Measurements from ENCODE around the gene TDRD9. TPM values are rescaled to one million over a fixed set of nuclear protein-coding genes. Genes with fewer than 3 reads are reported as not detected.

Gene TDRD9
- total RNA-seq, 1 experiment from 2014 or later: 4.1 TPM

- no peak overlapping the region for H3K27ac ChIP-seq
- no peaks in the 10 kb centered on the region for H3K9me3 ChIP-seq (replicated peaks)
- no peak for DNase-seq (ENCODE audit: low read depth in 1 of 2, low spot score in 2 of 2)
- H3K27me3 ChIP-seq (replicated peaks): peaks cover 9% of the 10 kb centered on the region
- no peaks in the 10 kb centered on the region for H3K36me3 ChIP-seq
- H3K4me1 ChIP-seq (replicated peaks): 0 out of 2 replicates have a peak, but pooled peaks cover 3% of the 10 kb centered on the region
- no peak overlapping the region for H3K4me3 ChIP-seq
Observed at GRCh38 chr14:104080376-104081260, 152.4 kb downstream of the TDRD9 start.

- no peak overlapping the region for H3K4me3 ChIP-seq
- H3K9me3 ChIP-seq (replicated peaks): no peaks in the 10 kb centered on the region
- no peaks in the 10 kb centered on the region for H3K36me3 ChIP-seq
- no peak overlapping the region for H3K27ac ChIP-seq
- peaks cover 9% of the 10 kb centered on the region for H3K27me3 ChIP-seq (replicated peaks)
- H3K4me1 ChIP-seq (replicated peaks): 0 out of 2 replicates have a peak, but pooled peaks cover 3% of the 10 kb centered on the region
- no peak for DNase-seq (ENCODE audit: low read depth in 1 of 2, low spot score in 2 of 2)
Observed at GRCh38 chr14:104081261-104081835, 153.1 kb downstream of the TDRD9 start.

DNA sequence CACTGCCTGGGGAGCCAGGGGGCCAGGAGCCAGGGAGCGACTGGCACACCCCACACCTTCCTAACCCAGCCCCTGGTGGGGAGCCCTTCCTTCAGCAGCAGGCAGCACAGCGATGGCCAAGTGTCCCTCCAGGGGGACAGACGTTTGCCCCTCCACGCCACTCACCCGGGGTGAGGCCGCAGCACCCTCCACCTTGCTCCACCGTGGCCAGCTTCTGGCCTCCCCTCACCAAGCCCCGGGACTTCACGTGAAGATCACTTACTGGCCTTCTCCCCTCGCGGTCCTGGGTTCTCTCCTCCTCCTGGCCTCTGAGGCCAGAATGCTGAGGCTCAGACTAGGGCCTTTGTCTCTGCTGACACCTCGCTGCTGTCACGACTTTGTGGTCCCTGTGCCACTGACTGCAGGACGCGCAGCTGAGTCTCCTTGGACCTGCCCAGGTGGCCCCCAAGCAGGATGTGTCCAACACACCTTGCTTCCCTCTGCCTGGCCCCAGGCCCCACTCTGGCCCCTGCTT is 153.8 kb downstream of the TDRD9 start:
- peaks cover 9% of the 10 kb centered on the region for H3K27me3 ChIP-seq (replicated peaks)
- DNase-seq (ENCODE audit: low read depth in 1 of 2, low spot score in 2 of 2): no peak
- H3K36me3 ChIP-seq: no peaks in the 10 kb centered on the region
- no peak overlapping the region for H3K4me3 ChIP-seq
- no peaks in the 10 kb centered on the region for H3K9me3 ChIP-seq (replicated peaks)
- H3K27ac ChIP-seq: no peak overlapping the region
- 0 out of 2 replicates have a peak, but pooled peaks cover 3% of the 10 kb centered on the region for H3K4me1 ChIP-seq (replicated peaks)

- Histone ChIP-seq H3K9me3 (replicated peaks) (no peaks in the 10 kb centered on the region), H3K4me1 (replicated peaks) (0 out of 2 replicates have a peak, but pooled peaks cover under 1% of the 10 kb centered on the region), H3K27me3 (replicated peaks) (peaks cover 9% of the 10 kb centered on the region), H3K27ac (no peak overlapping the region), H3K4me3 (no peak overlapping the region), H3K36me3 (no peaks in the 10 kb centered on the region)
- DNase-seq (ENCODE audit: low read depth in 1 of 2, low spot score in 2 of 2): no peak
Observed at GRCh38 chr14:104082807-104083206, 154.6 kb downstream of the TDRD9 start.

DNA sequence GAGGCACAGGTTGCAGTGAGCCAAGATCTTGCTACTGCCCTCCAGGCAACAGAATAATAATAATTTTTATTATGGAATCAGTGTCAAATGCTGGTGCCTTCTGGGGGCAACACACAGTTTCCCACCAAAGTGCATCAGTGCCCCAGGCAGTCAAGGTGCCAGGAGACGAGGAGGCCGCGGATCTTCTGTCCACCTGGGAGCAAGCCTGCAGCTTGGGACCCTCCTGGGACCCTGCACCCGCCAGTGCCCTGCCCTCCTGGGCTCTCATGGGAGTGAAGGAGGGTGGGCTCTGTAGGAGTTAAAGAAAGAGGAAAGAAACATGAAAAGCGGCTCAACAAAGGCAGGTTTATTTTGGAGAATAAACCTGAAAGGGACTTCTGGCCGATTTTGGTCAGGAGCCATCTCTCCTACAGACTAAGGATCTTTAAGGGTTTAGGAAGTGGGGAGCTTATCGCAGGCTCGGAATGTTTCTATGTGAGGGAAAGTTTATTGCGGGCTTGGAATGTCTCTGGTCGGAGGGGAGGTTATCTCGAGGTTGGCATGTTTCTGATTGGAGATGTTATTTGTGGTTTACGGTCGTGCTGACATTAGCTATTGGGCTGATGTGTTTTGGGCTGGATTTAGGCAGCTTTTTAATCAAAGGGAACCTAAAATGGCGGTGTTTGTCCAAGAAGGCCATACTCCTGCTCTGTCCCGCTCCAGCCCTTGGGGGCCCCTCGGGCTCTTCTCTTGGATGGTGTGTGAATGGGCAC is 156.2 kb downstream of the TDRD9 start:
- Histone ChIP-seq H3K4me1 (replicated peaks) (no peaks in the 10 kb centered on the region), H3K4me3 (no peak overlapping the region), H3K9me3 (replicated peaks) (no peaks in the 10 kb centered on the region), H3K27ac (no peak overlapping the region), H3K36me3 (no peaks in the 10 kb centered on the region), H3K27me3 (replicated peaks) (peaks cover 9% of the 10 kb centered on the region)
- DNase-seq (ENCODE audit: low read depth in 1 of 2, low spot score in 2 of 2): no peak

GRCh38 chr14:104085032-104085888 is 157.0 kb downstream of the TDRD9 start, which contains the start of gene ASPG:
TSS of gene ASPG (plus strand) at chr14:104085700. CDS start at chr14:104085771, 71 bp downstream.
- H3K27me3 ChIP-seq (replicated peaks): peaks cover 9% of the 10 kb centered on the region
- H3K4me3 ChIP-seq: no peak within 1 kb of the TSS
- DNase-seq (ENCODE audit: low read depth in 1 of 2, low spot score in 2 of 2): no peak
- no peaks in the 10 kb centered on the region for H3K36me3 ChIP-seq
- no peak within 1 kb of the TSS for H3K27ac ChIP-seq
- no peaks in the 10 kb centered on the region for H3K9me3 ChIP-seq (replicated peaks)
- no peaks in the 10 kb centered on the region for H3K4me1 ChIP-seq (replicated peaks)

DNA sequence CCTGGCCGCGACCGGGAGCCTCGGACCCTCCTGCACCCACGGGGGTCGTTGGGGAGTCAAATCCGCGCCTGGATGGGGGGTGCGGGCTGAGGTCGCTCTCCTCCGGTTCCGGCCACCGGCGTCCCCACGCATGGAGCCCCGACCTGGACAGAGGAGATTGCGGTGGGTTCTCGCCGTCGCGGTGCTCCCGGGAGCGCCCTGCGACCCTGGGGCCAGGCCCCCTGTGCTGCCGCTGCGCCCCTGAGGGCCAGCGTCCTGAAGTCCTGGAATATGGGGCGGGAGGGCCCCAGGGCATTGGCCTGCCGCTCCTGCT is 157.6 kb downstream of the TDRD9 start:
- H3K9me3 ChIP-seq (replicated peaks): no peaks in the 10 kb centered on the region
- H3K27ac ChIP-seq: no peak overlapping the region
- no peak for DNase-seq (ENCODE audit: low read depth in 1 of 2, low spot score in 2 of 2)
- H3K4me3 ChIP-seq: no peak overlapping the region
- no peaks in the 10 kb centered on the region for H3K36me3 ChIP-seq
- peaks cover 9% of the 10 kb centered on the region for H3K27me3 ChIP-seq (replicated peaks)
- H3K4me1 ChIP-seq (replicated peaks): no peaks in the 10 kb centered on the region

DNA sequence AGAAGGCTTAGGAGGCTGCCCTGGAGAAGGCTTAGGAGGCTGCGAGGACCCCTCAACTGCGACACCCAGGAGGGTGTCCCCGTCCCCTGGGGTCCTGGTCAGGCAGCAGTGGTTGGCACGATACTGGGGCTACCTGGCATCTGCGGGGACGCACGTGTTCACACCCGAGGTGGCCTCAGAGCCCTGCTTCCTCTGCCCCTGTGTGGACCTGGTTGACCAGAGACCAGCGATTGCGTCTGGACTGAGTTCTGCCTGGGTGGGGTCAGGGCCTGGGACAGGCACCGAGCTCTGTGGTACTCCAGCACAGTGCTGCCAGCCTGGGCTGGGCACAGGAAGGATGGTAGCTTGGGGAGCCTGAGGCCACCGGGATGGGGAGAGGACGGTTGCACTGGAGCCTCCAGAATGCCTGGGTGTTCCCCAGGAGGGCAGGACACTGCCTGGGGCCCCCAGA is 158.0 kb downstream of the TDRD9 start:
- no peak for DNase-seq (ENCODE audit: low read depth in 1 of 2, low spot score in 2 of 2)
- Histone ChIP-seq H3K9me3 (replicated peaks) (no peaks in the 10 kb centered on the region), H3K4me1 (replicated peaks) (no peaks in the 10 kb centered on the region), H3K4me3 (no peak overlapping the region), H3K27ac (no peak overlapping the region), H3K27me3 (replicated peaks) (peaks cover 9% of the 10 kb centered on the region), H3K36me3 (no peaks in the 10 kb centered on the region)

DNA sequence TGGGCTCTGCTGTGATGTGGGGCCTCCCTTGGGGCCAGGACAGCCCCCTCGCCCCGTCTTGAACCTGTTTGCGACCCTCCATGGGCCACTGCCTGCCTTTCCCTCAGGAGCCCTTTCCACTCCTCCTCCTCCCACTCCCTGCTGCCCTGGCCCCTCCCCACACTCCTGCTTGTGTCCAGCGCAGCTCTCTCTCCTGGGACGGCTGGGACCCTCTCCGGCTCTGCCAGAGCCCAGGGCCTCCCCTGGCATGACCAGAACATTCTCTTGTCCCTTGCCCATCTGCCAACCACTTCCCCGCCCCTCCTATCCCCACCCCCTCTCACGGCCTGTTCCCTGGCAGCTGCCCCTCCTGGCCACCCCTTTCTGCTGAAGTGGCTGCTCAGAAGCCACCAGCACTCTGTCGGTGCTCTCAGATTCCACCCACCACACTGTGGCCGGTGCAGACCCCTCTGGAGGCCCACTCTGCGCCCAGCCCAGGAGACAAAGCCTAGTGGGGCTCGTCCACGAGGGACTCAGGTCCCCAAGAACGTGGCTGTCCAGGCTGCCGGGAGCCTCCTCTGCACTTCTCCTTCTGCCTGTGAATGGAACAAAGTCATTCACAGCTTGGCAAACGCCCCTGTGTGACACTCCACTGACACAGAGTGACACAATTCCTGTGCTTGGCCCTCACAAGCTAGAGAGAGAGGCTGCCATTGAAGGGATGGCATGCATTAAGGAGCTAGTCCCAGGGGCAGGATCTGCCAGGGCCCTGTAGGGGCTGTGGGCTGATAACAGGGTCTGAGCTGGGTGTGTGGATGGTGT is 158.6 kb downstream of the TDRD9 start:
- no peak for DNase-seq (ENCODE audit: low read depth in 1 of 2, low spot score in 2 of 2)
- Histone ChIP-seq H3K9me3 (replicated peaks) (no peaks in the 10 kb centered on the region), H3K4me3 (no peak overlapping the region), H3K27me3 (replicated peaks) (peaks cover 9% of the 10 kb centered on the region), H3K4me1 (replicated peaks) (no peaks in the 10 kb centered on the region), H3K27ac (no peak overlapping the region), H3K36me3 (no peaks in the 10 kb centered on the region)

- H3K4me1 ChIP-seq (replicated peaks): no peaks in the 10 kb centered on the region
- no peaks in the 10 kb centered on the region for H3K9me3 ChIP-seq (replicated peaks)
- no peaks in the 10 kb centered on the region for H3K36me3 ChIP-seq
- H3K4me3 ChIP-seq: no peak overlapping the region
- H3K27ac ChIP-seq: no peak overlapping the region
- H3K27me3 ChIP-seq (replicated peaks): peaks cover 9% of the 10 kb centered on the region
- DNase-seq (ENCODE audit: low read depth in 1 of 2, low spot score in 2 of 2): no peak
Observed at GRCh38 chr14:104087505-104087904, 159.2 kb downstream of the TDRD9 start.

- H3K36me3 ChIP-seq: no peaks in the 10 kb centered on the region
- no peaks in the 10 kb centered on the region for H3K9me3 ChIP-seq (replicated peaks)
- no peak overlapping the region for H3K27ac ChIP-seq
- no peak overlapping the region for H3K4me3 ChIP-seq
- no peak for DNase-seq (ENCODE audit: low read depth in 1 of 2, low spot score in 2 of 2)
- H3K4me1 ChIP-seq (replicated peaks): no peaks in the 10 kb centered on the region
- H3K27me3 ChIP-seq (replicated peaks): peaks cover 9% of the 10 kb centered on the region
Observed at GRCh38 chr14:104087981-104088850, 160.0 kb downstream of the TDRD9 start.
